Keratinocyte (primary cell): Measurements from ENCODE around the gene PARD6G.

ENCODE experiments used
- EZH2 ChIP-seq: IDR thresholded peaks from one replicate; pipeline ENCODE4 v1.6.1; 2012; ENCODE audit warnings: inconsistent platforms, mild to moderate bottlenecking, low read length, moderate library complexity
- TF ChIP-seq, protein P1 (sequence below), 3 experiments: IDR thresholded peaks in 1 of 3; conservative IDR thresholded peaks in 1 of 3; optimal IDR thresholded peaks in 1 of 3; 2 replicates in 2 of 3; 3 replicates in 1 of 3; pipeline versions ENCODE3 to v1.5.1; 2011; ENCODE audit warnings: low read length in 3 of 3, mild to moderate bottlenecking in 3 of 3, moderate library complexity in 2 of 3, control low read depth in 1 of 3, inconsistent platforms in 1 of 3; ENCODE audit not compliant: insufficient read depth in 2 of 3; ENCODE audit errors: extremely low read depth in 1 of 3

GRCh38 chr18:80202264-80202998, 44.9 kb downstream of the PARD6G start:
- TF ChIP-seq, protein P1, sequence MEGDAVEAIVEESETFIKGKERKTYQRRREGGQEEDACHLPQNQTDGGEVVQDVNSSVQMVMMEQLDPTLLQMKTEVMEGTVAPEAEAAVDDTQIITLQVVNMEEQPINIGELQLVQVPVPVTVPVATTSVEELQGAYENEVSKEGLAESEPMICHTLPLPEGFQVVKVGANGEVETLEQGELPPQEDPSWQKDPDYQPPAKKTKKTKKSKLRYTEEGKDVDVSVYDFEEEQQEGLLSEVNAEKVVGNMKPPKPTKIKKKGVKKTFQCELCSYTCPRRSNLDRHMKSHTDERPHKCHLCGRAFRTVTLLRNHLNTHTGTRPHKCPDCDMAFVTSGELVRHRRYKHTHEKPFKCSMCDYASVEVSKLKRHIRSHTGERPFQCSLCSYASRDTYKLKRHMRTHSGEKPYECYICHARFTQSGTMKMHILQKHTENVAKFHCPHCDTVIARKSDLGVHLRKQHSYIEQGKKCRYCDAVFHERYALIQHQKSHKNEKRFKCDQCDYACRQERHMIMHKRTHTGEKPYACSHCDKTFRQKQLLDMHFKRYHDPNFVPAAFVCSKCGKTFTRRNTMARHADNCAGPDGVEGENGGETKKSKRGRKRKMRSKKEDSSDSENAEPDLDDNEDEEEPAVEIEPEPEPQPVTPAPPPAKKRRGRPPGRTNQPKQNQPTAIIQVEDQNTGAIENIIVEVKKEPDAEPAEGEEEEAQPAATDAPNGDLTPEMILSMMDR (optimal IDR thresholded peaks at IDR 0.05 in 1 of 3, IDR thresholded peaks at IDR 0.05 in 1 of 3, conservative IDR thresholded peaks at IDR 0.05 in 1 of 3; ENCODE audit: extremely low read depth in 1 of 3, insufficient read depth in 2 of 3, low read length in 3 of 3), result no peak
- no peak for TF ChIP-seq EZH2
